Thyroid gland (tissue), 4 donors: ENCODE results near the gene FMN2. TPM values are rescaled to one million over a fixed set of nuclear protein-coding genes. Genes with fewer than 3 reads are reported as not detected.

Experiments
- DNase-seq, 2 donors: peaks; one replicate each; pipeline ENCODE4 v3.0.0-alpha.2; 2019
- H3K27ac ChIP-seq, 3 donors: fragments of 200-600 bp; sonication (generic); 1 replicate in 2 of 3; 2 replicates in 1 of 3; pipeline ENCODE4 v1.5.1; 2016 to 2019; ENCODE audit warnings: mild to moderate bottlenecking in 1 of 3, moderate library complexity in 1 of 3
- H3K27me3 ChIP-seq: fragments of 200-600 bp; sonication (generic); one replicate; pipeline ENCODE4 v1.5.1; 2019
- H3K36me3 ChIP-seq, 2 donors: fragments of 200-600 bp; sonication (generic); one replicate each; pipeline ENCODE4 v1.5.1; 2016 to 2019
- H3K4me1 ChIP-seq, 2 donors: fragments of 200-600 bp; sonication (generic); one replicate each; pipeline ENCODE4 v1.5.1; 2017 to 2019
- H3K4me3 ChIP-seq, 3 donors: fragments of 200-600 bp; sonication (generic); replicated peaks in 1 of 3; 1 replicate in 2 of 3; 2 replicates in 1 of 3; pipeline ENCODE4 v1.5.1; 2016; ENCODE audit warnings: mild to moderate bottlenecking in 1 of 3
- H3K9me3 ChIP-seq: fragments of 200-600 bp; sonication (generic); one replicate; pipeline ENCODE4 v1.5.1; 2017
- POLR2A ChIP-seq, 2 donors: fragments of 450-650 bp; IDR thresholded peaks; one replicate each; pipeline ENCODE4 v1.6.1; 2017; ENCODE audit warnings: antibody characterized with exemption in 2 of 2, mild to moderate bottlenecking in 2 of 2, moderate library complexity in 1 of 2
- WGBS, 2 donors: methylation state at CpG; one replicate each; pipeline ENCODE4 v1.1.5; 2017; 5-methylcytosine and 5-hydroxymethylcytosine counted together
- intact Hi-C: fragments of 100-400 bp; cut with DNase I; formaldehyde crosslinking; loops from one replicate; pipeline ENCODE4 v1.15.1; 2023
- total RNA-seq, 4 donors: library from RNA; depleted of rRNA; stranded (reverse); fragments of >200 nt; gene quantifications; one replicate each; pipeline ENCODE4 v1.2.3, GENCODE V29; 2016
- TF ChIP-seq, protein P1 (sequence below), 6 experiments: fragments of 200-600 bp in 3 of 6; fragments of 450-650 bp in 3 of 6; sonication (generic) in 3 of 6; IDR thresholded peaks; one replicate each; pipeline ENCODE4 v1.5.1; 2016 to 2019; ENCODE audit warnings: antibody characterized with exemption in 6 of 6, mild to moderate bottlenecking in 2 of 6, inconsistent platforms in 1 of 6, moderate library complexity in 1 of 6

FMN2 gene
- total RNA-seq, 4 donors from 2014 or later, result 0.78 to 6.2 (median 1.3) TPM; not detected in 1

GRCh38 chr1:240342251-240342625, 250.6 kb downstream of the FMN2 start:
- H3K9me3 ChIP-seq, result no peaks in the 10 kb centered on the region
- WGBS, 2 donors, result 88 to 90% methylated on average over 3 of the region's 3 CpGs
- peaks cover 22 to 30% of the 10 kb centered on the region in 2 donors for H3K4me1 ChIP-seq
- no peaks in the 10 kb centered on the region for H3K27me3 ChIP-seq
- H3K36me3 ChIP-seq, result no peaks in the 10 kb centered on the region
- no peak for DNase-seq
- H3K4me3 ChIP-seq, result no peak overlapping the region
- intact Hi-C loops, result no loop called here
- TF ChIP-seq, protein P1, sequence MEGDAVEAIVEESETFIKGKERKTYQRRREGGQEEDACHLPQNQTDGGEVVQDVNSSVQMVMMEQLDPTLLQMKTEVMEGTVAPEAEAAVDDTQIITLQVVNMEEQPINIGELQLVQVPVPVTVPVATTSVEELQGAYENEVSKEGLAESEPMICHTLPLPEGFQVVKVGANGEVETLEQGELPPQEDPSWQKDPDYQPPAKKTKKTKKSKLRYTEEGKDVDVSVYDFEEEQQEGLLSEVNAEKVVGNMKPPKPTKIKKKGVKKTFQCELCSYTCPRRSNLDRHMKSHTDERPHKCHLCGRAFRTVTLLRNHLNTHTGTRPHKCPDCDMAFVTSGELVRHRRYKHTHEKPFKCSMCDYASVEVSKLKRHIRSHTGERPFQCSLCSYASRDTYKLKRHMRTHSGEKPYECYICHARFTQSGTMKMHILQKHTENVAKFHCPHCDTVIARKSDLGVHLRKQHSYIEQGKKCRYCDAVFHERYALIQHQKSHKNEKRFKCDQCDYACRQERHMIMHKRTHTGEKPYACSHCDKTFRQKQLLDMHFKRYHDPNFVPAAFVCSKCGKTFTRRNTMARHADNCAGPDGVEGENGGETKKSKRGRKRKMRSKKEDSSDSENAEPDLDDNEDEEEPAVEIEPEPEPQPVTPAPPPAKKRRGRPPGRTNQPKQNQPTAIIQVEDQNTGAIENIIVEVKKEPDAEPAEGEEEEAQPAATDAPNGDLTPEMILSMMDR (IDR thresholded peaks at IDR 0.05), result no peak
- TF ChIP-seq POLR2A (IDR thresholded peaks at IDR 0.05), result no peak
- no peak overlapping the region for H3K27ac ChIP-seq

GRCh38 chr1:240343045-240343444, 251.4 kb downstream of the FMN2 start:
- no peaks in the 10 kb centered on the region for H3K36me3 ChIP-seq
- no peak overlapping the region for H3K27ac ChIP-seq
- no peak for TF ChIP-seq POLR2A (IDR thresholded peaks at IDR 0.05)
- TF ChIP-seq, protein P1 (IDR thresholded peaks at IDR 0.05), result no peak
- DNase-seq, result no peak
- H3K9me3 ChIP-seq, result no peaks in the 10 kb centered on the region
- 67 to 77% methylated on average over 2 of the region's 2 CpGs for WGBS, 2 donors
- intact Hi-C loops, result no loop called here
- peaks cover 19 to 26% of the 10 kb centered on the region in 2 donors for H3K4me1 ChIP-seq
- H3K4me3 ChIP-seq, result no peak overlapping the region
- no peaks in the 10 kb centered on the region for H3K27me3 ChIP-seq

DNA sequence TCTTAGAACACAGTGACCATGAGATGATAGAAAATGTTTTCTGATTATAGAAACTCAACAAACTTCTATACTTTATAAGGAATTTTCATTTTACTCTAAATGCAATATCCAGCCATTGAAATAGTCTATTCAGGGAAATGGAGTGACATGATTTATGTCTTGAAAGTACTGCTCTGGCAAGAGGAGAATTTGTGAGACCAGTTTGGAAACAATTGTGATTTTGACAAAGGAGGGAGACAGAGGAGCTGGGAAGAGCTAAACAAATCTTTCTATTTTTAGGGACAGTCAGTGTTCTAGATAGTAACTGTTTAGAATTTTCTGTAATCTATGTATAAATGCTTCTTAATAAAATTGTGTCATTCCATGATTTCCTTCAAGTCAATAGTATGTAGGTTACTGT, 252.3 kb downstream of the FMN2 start:
- peaks cover 10 to 17% of the 10 kb centered on the region in 2 donors for H3K4me1 ChIP-seq
- H3K4me3 ChIP-seq, result no peak overlapping the region
- intact Hi-C loops, result no loop called here
- H3K9me3 ChIP-seq, result no peaks in the 10 kb centered on the region
- H3K36me3 ChIP-seq, result no peaks in the 10 kb centered on the region
- no peak overlapping the region for H3K27ac ChIP-seq
- no peak for DNase-seq
- H3K27me3 ChIP-seq, result no peaks in the 10 kb centered on the region
- TF ChIP-seq POLR2A (IDR thresholded peaks at IDR 0.05), result no peak
- TF ChIP-seq, protein P1 (IDR thresholded peaks at IDR 0.05), result no peak

- Histone ChIP-seq H3K9me3 (no peaks in the 10 kb centered on the region), H3K36me3 (no peaks in the 10 kb centered on the region), H3K27ac (no peak overlapping the region), H3K4me3 (no peak overlapping the region), H3K27me3 (no peaks in the 10 kb centered on the region), H3K4me1 (peaks cover 10 to 17% of the 10 kb centered on the region in 2 donors)
- TF ChIP-seq, protein P1 (IDR thresholded peaks at IDR 0.05), result no peak
- no peak for TF ChIP-seq POLR2A (IDR thresholded peaks at IDR 0.05)
- intact Hi-C loops, result no loop called here
- no peak for DNase-seq
Measured at GRCh38 chr1:240344918-240345317, 253.2 kb downstream of the FMN2 start.

GRCh38 chr1:240349695-240350094, 258.0 kb downstream of the FMN2 start:
- intact Hi-C loops, result no loop called here
- Histone ChIP-seq H3K27ac (no peak overlapping the region), H3K4me1 (no peaks in the 10 kb centered on the region), H3K9me3 (no peaks in the 10 kb centered on the region), H3K27me3 (no peaks in the 10 kb centered on the region), H3K36me3 (no peaks in the 10 kb centered on the region), H3K4me3 (no peak overlapping the region)
- DNase-seq, result no peak
- no peak for TF ChIP-seq POLR2A (IDR thresholded peaks at IDR 0.05)
- TF ChIP-seq, protein P1 (IDR thresholded peaks at IDR 0.05), result no peak
- WGBS, 2 donors, result 66 to 88% methylated on average over 2 of the region's 2 CpGs
